NOMO-1 treated with DMSO at 0.1 percent for 48 hours (cell line): ENCODE measurements around the gene SLC26A3.
"Not testable (repeated sequence)": the region's sequence is repeated elsewhere in the genome, so short reads cannot be mapped to it uniquely, and the experiment has no call there.

Experiments
- DNase-seq: peaks from one replicate; lab custom pipeline; 2025; ENCODE audit not compliant: unreplicated experiment; lab: John Stamatoyannopoulos, UW

The SLC26A3 gene

DNA sequence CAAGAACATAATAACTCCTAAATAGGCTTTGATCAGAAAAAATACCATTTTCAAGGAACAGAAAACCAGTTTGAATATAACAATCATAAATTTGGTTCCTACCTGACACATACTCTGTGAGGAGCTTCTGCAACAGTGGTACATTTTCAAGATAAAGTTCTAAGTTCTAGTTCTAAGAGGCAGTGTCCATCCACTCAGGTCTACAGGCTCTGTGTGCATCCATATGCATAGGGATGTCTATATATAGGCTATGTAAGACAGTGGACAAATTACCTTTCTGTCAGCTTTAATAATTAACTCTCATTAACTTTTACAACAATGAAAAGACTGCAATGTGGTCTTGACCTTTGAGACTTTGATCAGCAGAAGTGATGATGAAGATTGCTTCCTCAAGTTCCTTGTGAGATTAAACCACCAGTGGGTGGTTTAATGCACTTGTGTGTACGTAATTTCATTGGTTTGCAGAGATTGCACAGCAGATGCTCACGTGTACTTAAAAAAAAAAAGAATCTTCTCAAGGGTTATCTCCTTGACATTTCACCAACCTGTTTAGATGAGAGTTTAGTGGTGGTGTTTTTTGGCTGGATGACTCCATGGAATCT is at the start of gene SLC26A3:
Gene SLC26A3 (minus strand): TSS at position 215 of the 602 bp plus-strand sequence. CDS start 8,714 bp downstream, outside the sequence.
- no peak for DNase-seq

DNA sequence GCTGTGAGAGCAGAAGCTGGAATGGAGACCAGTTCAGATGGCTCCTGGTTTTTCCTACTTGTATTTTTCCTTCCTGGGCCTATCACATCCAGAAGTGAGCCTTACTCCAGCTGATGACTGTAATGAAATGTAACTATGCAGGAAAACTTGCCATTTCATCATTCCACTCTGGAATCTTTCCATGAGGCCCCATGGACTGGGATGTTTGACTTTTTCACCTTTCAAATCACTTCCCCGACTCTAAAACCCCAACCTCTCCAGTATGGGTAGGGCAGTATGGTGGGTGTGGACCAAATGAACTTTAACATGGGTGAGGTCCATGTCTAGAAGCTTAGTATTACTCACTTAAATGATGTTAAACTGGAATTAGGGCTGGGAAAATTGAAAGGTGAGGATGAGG is 47.6 kb upstream of the SLC26A3 start:
- no peak for DNase-seq

DNA sequence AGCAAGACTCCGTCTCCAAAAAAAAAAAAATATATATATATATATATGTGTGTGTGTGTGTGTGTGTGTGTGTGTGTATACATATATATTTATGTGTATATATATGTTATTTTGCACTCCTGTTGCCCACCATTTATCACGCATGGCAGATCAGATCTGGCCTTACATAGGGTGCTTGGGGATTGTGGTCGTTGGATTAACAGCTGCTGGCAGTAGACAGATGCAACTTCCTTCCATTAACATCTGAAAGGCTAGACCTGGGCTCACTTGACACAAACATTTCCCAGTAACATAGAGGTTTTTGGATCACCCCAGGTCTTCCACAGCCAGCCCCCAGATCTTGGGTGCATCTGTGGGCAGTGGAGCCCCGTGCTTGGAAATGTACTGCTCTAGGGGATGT is 47.2 kb upstream of the SLC26A3 start:
- no peak for DNase-seq

DNA sequence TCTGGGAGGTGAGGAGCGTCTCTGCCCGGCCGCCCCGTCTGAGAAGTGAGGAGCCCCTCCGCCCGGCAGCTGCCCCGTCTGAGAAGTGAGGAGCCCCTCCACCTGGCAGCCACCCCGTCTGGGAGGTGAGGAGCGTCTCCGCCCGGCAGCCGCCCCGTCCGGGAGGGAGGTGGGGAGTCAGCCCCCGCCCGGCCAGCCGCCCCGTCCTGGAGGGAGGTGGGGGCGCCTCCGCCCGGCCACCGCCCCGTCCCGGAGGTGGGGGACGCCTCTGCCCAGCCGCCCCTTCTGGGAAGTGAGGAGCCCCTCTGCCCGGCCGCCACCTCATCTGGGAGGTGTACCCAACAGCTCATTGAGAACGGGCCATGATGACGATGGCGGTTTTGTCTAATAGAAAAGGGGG is 45.2 kb upstream of the SLC26A3 start:
- not testable (repeated sequence) for DNase-seq

DNA sequence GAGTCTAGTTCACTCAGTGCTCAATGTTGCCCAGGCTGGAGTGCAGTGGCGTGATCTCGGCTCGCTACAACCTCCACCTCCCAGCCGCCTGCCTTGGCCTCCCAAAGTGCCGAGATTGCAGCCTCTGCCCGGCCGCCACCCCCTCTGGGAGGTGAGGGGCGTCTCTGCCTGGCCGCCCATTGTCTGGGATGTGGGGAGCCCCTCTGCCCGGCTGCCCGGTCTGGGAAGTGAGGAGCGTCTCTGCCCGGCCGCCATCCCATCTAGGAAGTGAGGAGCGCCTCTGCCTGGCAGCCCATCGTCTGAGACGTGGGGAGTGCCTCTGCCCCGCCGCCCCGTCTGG is 44.8 kb upstream of the SLC26A3 start:
- not testable (repeated sequence) for DNase-seq

DNA sequence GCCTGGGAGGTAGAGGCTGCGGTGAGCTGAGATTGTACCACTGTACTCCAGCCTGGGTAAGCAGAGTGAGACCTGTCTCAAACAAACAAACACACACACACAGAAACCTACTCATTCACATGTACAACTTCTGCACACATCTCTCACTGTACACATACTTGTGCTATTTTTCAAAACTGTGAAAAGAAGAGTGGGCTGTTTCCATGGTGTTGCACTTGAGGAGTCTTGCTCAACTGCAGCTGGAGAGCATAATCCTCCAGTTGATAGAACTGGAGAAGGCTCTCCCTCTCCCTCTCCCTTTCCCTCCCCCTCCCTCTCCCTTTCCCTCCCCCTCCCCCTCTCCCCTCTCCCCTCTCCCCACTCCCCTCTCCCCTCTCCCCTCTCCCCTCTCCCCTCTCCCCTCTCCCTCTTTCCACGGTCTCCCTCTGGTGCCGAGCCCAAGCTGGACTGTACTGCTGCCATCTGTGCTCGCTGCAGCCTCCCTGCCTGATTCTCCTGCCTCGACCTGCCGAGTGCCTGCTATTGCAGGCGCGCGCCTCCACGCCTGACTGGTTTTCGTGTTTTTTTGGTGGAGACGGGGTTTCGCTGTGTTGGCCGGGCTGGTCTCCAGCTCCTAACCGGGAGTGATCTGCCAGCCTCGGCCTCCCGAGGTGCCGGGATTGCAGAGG is 44.3 kb upstream of the SLC26A3 start:
- DNase-seq: no peak

DNA sequence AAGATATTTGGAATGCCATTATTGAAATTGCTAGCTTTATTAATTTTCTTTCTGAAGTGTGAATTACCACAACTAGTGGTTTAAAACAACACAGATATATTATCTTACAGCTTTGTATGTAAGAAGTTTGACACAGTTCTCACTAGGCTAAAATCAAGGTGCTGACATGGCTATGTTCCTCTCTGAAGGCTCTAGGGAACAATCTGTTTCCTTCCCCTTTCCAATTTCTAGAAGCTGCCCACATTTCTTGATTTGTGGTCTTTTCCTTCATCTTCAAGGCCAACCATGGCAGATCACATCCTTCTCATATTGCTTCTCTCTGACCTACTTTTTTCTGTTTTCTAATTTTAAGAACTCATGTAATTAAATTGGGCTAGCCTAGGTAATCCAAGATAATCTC is 43.3 kb upstream of the SLC26A3 start:
- DNase-seq: no peak

DNA sequence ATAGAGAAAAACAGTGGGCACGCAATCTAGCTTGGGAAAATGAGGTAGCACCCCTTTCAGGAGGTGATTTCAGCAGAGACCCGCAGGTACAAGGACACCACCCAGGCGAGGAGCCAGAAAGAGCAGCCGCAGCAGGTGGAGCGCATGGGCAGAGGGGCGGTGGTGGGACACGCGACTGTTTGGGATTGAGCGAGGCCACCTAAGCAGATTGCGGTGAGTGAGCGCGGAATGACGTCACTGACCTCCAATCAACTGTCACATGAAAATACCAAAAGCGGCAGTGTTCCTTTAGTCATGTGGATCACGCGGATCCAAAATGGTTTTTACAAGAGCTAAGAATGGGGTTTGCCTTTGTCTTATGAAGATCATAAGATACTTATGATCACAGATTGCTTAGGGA is 40.2 kb upstream of the SLC26A3 start:
- no peak for DNase-seq

DNA sequence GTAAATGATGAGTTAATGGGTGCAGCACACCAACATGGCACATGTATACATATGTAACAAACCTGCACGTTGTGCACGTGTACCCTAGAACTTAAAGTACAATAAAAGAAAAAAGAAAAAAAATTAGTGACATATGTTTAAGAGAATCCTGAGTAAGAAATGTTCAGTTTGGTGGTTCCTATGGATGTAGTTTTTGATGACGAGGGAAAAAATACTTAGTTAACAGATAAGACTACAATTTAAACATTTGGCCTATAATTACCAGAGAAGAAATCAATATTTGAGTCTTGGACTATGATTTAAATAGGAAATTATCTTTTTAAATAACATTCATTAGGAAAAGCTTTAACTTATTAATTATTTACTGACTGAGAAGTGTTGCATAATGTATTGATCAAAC is 39.2 kb upstream of the SLC26A3 start:
- no peak for DNase-seq

DNA sequence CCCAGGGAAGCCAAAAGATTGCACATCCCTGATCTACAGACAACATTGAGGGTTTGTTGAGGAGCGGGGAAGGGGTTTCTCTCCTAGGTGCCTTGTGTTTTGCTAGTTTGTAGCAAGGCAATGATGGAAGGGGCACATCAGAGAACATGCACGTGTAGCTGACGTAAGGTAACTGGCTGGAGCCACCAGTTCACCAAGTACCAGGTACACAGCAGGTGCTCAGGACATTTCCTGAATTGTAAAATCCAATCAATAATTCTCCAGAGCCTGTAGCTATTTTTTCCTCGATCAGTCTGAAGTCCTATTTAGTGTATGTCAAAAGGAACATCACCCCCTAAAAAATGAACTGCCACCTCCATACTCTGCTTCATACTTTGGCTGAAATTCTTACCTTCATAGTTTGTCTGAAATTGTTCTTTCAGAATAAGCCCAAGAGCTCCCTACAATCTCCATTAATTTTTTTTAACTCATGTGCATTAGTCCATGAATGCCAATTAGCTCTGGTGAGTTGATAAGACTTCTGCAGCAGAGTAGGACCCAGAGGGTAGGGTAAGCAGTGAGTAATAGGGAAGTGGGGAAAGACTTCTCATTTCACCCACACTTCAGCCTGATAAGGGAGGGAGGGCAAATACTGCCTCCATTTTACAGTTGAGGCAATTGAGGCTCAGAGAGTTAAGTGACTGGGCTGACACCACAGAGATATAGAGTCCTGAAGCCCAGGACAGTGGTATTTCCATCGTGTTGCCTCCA is 36.0 kb upstream of the SLC26A3 start:
- no peak for DNase-seq

DNA sequence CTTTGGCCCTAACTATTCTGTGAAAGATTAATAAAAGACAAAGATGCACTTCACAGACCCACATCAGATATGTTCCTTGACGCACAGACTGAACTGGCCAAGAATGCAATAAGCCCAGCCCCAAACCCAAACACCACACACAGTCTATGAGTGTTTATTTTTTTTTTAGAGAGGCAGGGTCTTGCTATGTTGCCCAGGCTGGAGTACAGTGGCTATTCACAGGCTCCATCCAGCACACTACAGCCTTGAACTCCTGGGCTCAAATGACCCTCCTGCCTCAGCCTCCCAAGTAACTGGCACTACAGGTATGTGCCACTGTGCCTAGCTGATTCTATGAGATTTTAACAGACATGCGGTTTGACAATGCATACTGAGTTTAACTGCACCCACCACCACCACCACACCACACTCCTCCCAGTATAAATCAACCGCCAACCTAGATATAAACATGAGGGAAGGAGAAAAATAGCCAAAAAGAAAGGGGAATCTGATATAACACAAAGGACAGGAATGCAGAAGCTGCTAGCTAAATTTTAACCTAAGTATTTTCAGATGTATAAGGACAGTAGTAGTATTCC is 35.1 kb upstream of the SLC26A3 start:
- DNase-seq: no peak

DNA sequence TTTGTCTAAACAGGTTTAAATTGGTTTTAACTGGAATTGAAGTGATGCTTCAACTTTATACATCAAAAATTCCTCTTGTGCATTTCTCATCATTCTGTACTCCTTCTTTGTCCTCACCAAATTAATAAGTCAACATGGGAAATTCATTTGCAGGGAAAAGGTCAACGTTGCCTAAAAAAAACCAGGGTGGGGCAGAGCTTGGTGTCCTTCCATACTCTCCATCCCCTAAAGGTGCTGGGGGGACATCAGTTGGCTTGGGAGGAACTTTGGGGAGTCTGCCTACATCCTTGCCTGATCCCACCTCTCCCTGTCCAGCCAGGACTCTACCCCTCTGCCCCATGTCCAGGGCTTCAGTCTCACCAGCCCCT is 34.1 kb upstream of the SLC26A3 start:
- no peak for DNase-seq

DNA sequence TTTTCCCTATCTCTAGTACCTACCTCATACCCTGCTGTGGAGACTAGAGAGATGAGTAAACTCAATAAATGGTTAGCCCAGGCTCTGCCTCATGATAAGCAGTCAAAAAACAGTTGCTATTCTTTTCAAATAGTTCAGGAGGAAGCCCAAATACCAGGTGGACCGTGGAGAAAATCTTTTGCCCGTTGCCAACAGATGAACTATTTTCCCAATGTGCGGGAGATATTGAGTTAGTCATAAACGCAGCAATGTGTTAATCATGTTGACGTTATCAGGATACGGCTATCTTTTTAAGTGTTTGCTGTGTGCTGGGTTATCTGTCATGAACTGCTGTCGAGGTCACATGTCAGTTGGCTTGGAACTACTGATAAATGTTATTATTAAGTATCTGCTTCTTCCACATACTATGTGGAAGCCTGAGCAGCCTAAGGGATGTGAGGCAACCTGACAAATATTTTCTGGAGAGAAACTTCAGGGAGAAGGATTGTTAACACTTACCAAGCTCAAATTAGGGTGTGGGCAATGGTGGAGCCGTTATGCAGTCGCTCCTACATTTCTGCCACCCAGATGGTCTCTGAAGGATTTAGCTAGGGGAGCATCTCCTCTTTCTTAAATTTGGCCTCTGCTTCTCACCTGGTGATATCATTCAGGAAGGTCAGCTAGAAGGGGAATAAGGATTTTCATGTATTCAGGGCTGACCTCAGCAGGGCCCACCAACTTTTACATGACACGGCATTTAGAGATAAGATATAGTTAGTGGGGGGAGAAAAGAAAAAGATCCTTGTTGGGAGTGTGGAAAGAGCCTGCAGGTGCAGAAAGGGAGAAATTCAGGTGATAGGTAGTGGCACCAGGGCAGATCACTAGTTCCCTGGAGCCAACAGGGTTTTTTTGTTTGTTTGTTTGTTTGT is 33.5 kb upstream of the SLC26A3 start:
- no peak for DNase-seq

DNA sequence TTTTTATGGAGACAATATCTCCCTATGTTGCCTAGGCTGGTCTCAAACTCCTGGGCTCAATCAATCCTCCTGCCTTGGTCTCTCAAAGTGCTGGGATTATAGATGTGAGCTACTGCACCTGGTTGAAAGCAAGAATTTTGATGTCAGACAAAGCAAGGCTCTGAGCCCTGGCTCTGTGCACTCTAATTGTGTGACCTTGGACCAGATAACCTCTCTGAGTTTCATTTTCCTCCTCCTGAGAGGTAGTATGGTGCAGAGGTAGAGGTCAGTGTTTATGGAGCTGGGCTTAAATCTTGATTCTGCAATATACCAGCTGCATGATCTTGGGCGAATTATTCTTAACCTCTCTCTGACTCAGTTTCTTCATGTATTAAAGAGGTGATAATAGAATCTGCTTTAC is 31.4 kb upstream of the SLC26A3 start:
- DNase-seq: no peak

DNA sequence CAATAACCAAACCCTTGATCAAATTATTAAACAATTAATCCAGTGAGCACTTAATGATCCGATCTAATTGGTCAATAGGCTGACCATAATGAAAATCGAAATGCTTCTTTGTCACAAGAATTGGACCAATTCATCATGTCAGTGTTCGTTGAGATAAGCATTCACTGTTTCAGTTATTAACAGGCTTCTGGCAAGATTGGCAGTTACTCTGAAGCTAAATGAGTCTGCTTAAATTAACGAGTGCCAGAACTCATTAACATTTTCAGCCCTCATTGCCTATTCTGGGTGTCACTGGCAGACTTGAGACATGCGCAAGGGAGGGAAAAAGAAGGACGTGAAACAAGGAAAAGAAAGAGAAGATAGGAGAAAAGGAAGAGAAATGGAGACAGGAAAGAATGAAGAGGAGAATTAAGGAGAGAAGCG is 30.7 kb upstream of the SLC26A3 start:
- no peak for DNase-seq

DNA sequence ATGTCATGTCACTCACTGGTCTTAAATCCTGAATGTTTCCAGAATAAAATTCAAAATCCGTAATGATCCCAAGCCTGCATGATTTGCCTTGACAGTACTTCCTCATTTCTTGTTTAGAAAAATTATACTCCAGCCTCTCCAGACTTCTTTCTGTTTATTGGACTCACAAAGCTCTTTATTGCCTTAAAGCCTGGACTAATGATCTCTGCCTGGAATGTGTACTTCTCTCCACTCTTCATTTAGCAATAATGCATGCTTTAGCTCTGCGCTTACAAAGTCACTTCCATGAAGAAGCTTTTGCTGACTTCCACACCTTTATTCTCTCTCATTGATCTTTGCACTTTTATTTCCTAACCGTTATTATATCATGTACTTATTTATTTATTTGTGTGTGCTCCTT is 27.4 kb upstream of the SLC26A3 start:
- no peak for DNase-seq

DNA sequence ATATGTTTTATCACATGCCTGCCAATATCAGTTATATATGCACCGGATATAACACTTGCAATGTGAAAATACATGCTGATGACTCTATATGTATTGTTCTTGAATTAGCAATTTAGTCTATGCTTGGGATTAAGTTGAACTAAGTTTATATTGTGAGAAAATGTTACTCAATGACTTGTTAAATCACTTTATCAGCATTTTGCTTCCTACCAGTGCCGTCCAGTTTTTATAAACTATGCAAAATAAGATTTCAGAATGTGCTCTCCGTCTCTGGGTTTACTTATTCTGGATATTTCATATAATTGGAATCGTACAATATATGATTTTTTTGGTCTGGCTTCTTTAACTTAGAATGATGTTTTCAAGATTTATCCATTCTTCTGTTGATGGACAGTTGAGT is 25.5 kb upstream of the SLC26A3 start:
- DNase-seq: no peak

DNA sequence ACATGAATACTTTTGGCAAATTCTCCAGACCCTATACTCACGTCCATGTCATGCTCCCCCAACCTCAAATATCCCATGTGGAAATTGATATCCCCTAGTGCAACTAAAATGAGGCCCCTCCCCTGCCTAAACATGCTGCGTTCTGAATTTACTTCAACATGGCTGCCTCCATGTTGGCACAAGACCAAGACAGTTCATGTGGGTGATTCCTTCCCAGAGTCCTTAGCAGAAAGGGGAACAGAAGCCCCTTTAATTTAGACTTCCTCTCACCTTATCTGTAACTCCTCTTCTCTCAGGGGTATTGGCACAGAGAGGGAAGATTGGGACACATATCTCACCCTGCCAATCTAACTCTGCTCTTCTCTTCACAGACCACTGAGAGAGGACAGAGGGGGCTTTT is 24.5 kb upstream of the SLC26A3 start:
- no peak for DNase-seq

DNA sequence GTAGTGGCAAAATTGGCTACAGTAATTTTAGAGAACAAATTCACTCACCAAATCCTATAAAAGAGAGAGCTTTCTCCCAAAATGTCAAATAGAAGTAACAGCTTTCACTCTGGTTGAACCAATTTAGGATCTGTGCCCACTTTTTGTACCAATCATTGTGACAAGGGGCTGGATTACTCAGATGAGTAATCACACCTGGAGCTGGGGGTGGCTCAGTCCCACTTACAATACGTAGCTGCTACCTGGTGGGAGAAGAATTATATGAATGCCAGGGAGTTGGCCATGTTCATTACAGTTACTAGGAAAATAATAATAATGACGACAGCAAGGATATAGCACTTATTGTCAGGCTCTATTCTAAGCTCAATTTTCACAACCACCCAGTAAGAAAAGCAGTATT is 23.4 kb upstream of the SLC26A3 start:
- DNase-seq: no peak

DNA sequence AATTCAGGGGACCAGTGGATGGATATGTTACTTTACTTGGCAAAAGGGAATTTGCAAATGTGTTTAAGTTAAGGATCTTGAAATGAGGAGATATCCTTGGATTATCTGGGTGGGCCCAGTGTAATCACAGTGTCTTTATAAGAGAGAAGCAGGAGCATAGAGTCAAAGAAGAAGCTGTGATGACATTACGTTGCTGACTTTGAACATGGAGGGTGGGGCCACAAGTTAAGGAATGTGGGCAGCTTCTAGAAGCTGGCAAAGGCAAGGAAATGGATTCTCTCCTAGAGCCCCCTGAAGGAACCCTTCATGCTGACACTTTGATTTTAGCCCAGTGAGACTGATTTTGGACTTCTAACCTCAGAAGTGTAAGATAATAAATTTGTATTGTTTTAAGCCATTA is 21.8 kb upstream of the SLC26A3 start:
- DNase-seq: no peak

DNA sequence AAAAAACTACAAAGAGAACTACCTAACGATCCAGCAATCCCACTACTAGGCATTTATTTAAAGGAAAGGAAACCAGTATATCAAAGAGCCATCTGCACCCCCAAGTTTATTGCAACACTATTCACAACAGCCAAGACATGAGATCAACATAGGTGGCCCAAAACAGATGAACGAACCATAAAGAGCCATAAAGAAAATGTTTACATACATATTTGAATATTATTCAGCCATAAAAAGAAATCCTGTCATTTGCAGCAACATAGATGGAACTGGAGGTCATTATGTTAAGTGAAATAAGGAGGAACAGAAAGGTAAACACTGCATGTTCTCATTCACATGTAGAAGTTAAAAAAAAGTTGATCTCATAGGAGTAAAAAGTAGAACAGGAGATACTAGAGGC is 15.6 kb upstream of the SLC26A3 start:
- no peak for DNase-seq
